Measurements from ENCODE around the gene KRT79. TPM values are rescaled to one million over a fixed set of nuclear protein-coding genes. Genes with fewer than 3 reads are reported as not detected.
"Not testable (repeated sequence)": the region's sequence is repeated elsewhere in the genome, so short reads cannot be mapped to it uniquely, and the experiment has no call there.

The KRT79 gene
- total and polyA plus RNA-seq, 2 experiments from 2014 or later: not detected

GRCh38 chr12:52862023-52862422 is 27.9 kb upstream of the KRT79 start:
- no peaks in the 10 kb centered on the region for H3K9me3 ChIP-seq (ENCODE audit: low read depth)
- TF ChIP-seq, protein P1, sequence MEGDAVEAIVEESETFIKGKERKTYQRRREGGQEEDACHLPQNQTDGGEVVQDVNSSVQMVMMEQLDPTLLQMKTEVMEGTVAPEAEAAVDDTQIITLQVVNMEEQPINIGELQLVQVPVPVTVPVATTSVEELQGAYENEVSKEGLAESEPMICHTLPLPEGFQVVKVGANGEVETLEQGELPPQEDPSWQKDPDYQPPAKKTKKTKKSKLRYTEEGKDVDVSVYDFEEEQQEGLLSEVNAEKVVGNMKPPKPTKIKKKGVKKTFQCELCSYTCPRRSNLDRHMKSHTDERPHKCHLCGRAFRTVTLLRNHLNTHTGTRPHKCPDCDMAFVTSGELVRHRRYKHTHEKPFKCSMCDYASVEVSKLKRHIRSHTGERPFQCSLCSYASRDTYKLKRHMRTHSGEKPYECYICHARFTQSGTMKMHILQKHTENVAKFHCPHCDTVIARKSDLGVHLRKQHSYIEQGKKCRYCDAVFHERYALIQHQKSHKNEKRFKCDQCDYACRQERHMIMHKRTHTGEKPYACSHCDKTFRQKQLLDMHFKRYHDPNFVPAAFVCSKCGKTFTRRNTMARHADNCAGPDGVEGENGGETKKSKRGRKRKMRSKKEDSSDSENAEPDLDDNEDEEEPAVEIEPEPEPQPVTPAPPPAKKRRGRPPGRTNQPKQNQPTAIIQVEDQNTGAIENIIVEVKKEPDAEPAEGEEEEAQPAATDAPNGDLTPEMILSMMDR (IDR thresholded peaks at IDR 0.05; ENCODE audit: low read depth, low read length): no peak
- no peaks in the 10 kb centered on the region for H3K4me1 ChIP-seq (ENCODE audit: low read depth)
- no peak overlapping the region for H3K27ac ChIP-seq
- no peak overlapping the region for H3K4me3 ChIP-seq
- H3K36me3 ChIP-seq: no peaks in the 10 kb centered on the region
- no peaks in the 10 kb centered on the region for H3K27me3 ChIP-seq
- DNase-seq (ENCODE audit: low read depth in 1 of 2, low spot score in 1 of 2): no peak

DNA sequence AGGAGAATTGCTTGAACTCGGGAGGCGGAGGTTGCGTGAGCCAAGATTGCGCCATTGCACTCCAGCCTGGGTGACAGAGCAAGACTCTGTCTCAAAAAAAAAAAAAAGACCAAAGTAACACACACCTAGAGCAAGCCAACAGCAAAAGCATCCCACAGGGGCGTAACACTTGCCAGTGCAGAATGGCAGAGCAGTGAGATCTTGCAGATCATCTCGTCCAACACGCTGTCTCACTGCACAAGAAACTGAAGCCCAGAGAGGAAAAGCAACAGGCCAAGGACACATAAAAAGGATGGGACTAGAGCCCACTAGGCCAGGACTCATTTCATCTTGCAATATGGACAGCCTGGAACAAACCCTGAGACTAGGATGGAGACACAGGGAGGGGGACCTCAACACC is 27.4 kb upstream of the KRT79 start:
- H3K4me3 ChIP-seq: no peak overlapping the region
- no peaks in the 10 kb centered on the region for H3K36me3 ChIP-seq
- H3K9me3 ChIP-seq (ENCODE audit: low read depth): no peaks in the 10 kb centered on the region
- no peak for DNase-seq (ENCODE audit: low read depth in 1 of 2, low spot score in 1 of 2)
- TF ChIP-seq, protein P1 (IDR thresholded peaks at IDR 0.05; ENCODE audit: low read depth, low read length): no peak
- H3K4me1 ChIP-seq (ENCODE audit: low read depth): no peaks in the 10 kb centered on the region
- H3K27ac ChIP-seq: no peak overlapping the region
- no peaks in the 10 kb centered on the region for H3K27me3 ChIP-seq

GRCh38 chr12:52860102-52860823 is 26.2 kb upstream of the KRT79 start:
- no peak overlapping the region for H3K4me3 ChIP-seq
- TF ChIP-seq, protein P1 (IDR thresholded peaks at IDR 0.05; ENCODE audit: low read depth, low read length): no peak
- H3K27ac ChIP-seq: no peak overlapping the region
- H3K27me3 ChIP-seq: no peaks in the 10 kb centered on the region
- H3K36me3 ChIP-seq: no peaks in the 10 kb centered on the region
- DNase-seq (ENCODE audit: low read depth in 1 of 2, low spot score in 1 of 2): peak in 1 of 2 donors; percentile 86
- no peaks in the 10 kb centered on the region for H3K4me1 ChIP-seq (ENCODE audit: low read depth)
- no peaks in the 10 kb centered on the region for H3K9me3 ChIP-seq (ENCODE audit: low read depth)

- DNase-seq (ENCODE audit: low read depth in 1 of 2, low spot score in 1 of 2): no peak
- no peak overlapping the region for H3K27ac ChIP-seq
- no peaks in the 10 kb centered on the region for H3K4me1 ChIP-seq (ENCODE audit: low read depth)
- no peaks in the 10 kb centered on the region for H3K9me3 ChIP-seq (ENCODE audit: low read depth)
- no peaks in the 10 kb centered on the region for H3K36me3 ChIP-seq
- TF ChIP-seq, protein P1 (IDR thresholded peaks at IDR 0.05; ENCODE audit: low read depth, low read length): no peak
- H3K27me3 ChIP-seq: peaks cover 9% of the 10 kb centered on the region
- no peak overlapping the region for H3K4me3 ChIP-seq
These were observed 23.4 kb upstream of the KRT79 start for GRCh38 chr12:52857500-52857899.

DNA sequence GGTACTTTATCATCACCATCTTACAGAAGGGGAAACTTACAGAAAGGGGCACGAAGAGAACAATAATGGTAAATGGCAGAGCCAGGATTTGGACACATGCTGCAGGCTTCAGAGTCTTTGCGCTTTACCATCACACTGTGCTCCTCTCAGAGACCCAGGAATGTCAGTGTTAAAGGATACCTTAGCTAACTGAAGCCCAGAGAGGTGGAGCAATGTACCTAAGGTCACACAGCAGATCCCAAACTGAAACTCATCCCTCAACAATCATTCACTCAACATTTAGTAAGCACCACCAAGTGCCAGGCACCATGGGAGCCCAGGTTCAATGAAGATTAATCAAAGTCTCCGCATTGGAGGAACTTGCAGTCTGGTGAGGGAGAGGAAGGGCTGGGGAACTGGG is 22.7 kb upstream of the KRT79 start:
- Histone ChIP-seq H3K36me3 (no peaks in the 10 kb centered on the region), H3K4me3 (no peak overlapping the region), H3K4me1 (ENCODE audit: low read depth) (no peaks in the 10 kb centered on the region), H3K27me3 (peaks cover 12% of the 10 kb centered on the region), H3K9me3 (ENCODE audit: low read depth) (no peaks in the 10 kb centered on the region), H3K27ac (no peak overlapping the region)
- TF ChIP-seq, protein P1 (IDR thresholded peaks at IDR 0.05; ENCODE audit: low read depth, low read length): no peak
- DNase-seq (ENCODE audit: low read depth in 1 of 2, low spot score in 1 of 2): no peak

- not testable (repeated sequence) for H3K36me3 ChIP-seq; DNase-seq (ENCODE audit: low read depth in 1 of 2, low spot score in 1 of 2); H3K4me3 ChIP-seq; H3K4me1 ChIP-seq (ENCODE audit: low read depth); H3K9me3 ChIP-seq (ENCODE audit: low read depth); H3K27ac ChIP-seq
- H3K27me3 ChIP-seq: peaks cover 12% of the 10 kb centered on the region
These were observed 22.0 kb upstream of the KRT79 start for GRCh38 chr12:52856077-52856476.
